SK-N-SH (cell line): ENCODE data around the gene OPCML. TPM values are rescaled to one million over a fixed set of nuclear protein-coding genes. Genes with fewer than 3 reads are reported as not detected.

Experiments used
- CTCF ChIA-PET: fragments of 300-600, 350-600 bp; formaldehyde crosslinking; extraction: SDS; loops from one replicate; lab custom pipeline; 2021; lab: Yijun Ruan, JAX
- POLR2A ChIA-PET: fragments of 350-600 bp; sonication (Branson Sonifier 250); formaldehyde crosslinking; extraction: SDS; loops from one replicate; lab custom pipeline; 2020; ENCODE audit warnings: antibody characterized with exemption, inconsistent platforms; lab: Yijun Ruan, JAX
- DNase-seq: peaks from one replicate; pipeline ENCODE4 v3.0.0; 2012
- H2AFZ ChIP-seq: fragments of 200-600 bp; sonication (generic); 2 replicates; pipeline ENCODE4 v1.8.1; 2016; ENCODE audit warnings: antibody characterized with exemption, mild to moderate bottlenecking, low read depth
- H3F3A ChIP-seq: fragments of 200-600 bp; sonication (generic); replicated peaks from 2 replicates; pipeline ENCODE3; 2016; ENCODE audit warnings: antibody characterized with exemption, mild to moderate bottlenecking; ENCODE audit not compliant: insufficient read depth
- H3K27ac ChIP-seq, 2 experiments: fragments of 200-500 bp in 1 of 2; fragments of 200-600 bp in 1 of 2; sonication (Bioruptor generic) in 1 of 2; sonication (generic), shearing (Covaris generic) in 1 of 2; 2 replicates each; pipeline versions ENCODE4 v1.5.1 to v1.6.1; 2014 to 2016; ENCODE audit warnings: low read depth in 2 of 2, inconsistent platforms in 1 of 2, low read length in 1 of 2, mild to moderate bottlenecking in 1 of 2, mixed read lengths in 1 of 2
- H3K27me3 ChIP-seq: fragments of 200-600 bp; sonication (generic), shearing (Covaris generic); 2 replicates; pipeline ENCODE4 v1.6.1; 2016; ENCODE audit warnings: mixed run types; ENCODE audit not compliant: insufficient read depth
- H3K36me3 ChIP-seq, 2 experiments: fragments of 200-500 bp in 1 of 2; fragments of 200-600 bp in 1 of 2; sonication (Bioruptor generic) in 1 of 2; sonication (generic) in 1 of 2; replicated peaks in 1 of 2; 2 replicates each; pipeline versions ENCODE3 to v1.5.1; 2014 to 2016; ENCODE audit warnings: low read length in 1 of 2, mild to moderate bottlenecking in 1 of 2; ENCODE audit not compliant: insufficient read depth in 2 of 2, control insufficient read depth in 1 of 2
- H3K4me1 ChIP-seq, 2 experiments: fragments of 200-500 bp in 1 of 2; fragments of 200-600 bp in 1 of 2; sonication (Bioruptor generic) in 1 of 2; sonication (generic), shearing (Covaris generic) in 1 of 2; 2 replicates each; pipeline versions ENCODE4 v1.5.1 to v1.6.1; 2014 to 2016; ENCODE audit warnings: low read depth in 1 of 2, low read length in 1 of 2, mixed run types in 1 of 2; ENCODE audit not compliant: insufficient read depth in 2 of 2, control insufficient read depth in 1 of 2
- H3K4me2 ChIP-seq: fragments of 200-600 bp; sonication (generic), shearing (Covaris generic); 2 replicates; pipeline ENCODE4 v1.6.1; 2017; ENCODE audit warnings: mixed run types
- H3K4me3 ChIP-seq, 2 experiments: fragments of 200-500 bp in 1 of 2; fragments of 200-600 bp in 1 of 2; sonication (Bioruptor generic) in 1 of 2; sonication (generic), shearing (Covaris generic) in 1 of 2; 2 replicates each; pipeline versions ENCODE4 v1.5.1 to v1.8.1; 2014 to 2016; ENCODE audit warnings: low read depth in 2 of 2, inconsistent platforms in 1 of 2, low read length in 1 of 2, mild to moderate bottlenecking in 1 of 2, mixed read lengths in 1 of 2, moderate library complexity in 1 of 2
- H3K79me2 ChIP-seq: fragments of 200-600 bp; sonication (generic); 2 replicates; pipeline ENCODE4 v1.8.1; 2017; ENCODE audit warnings: mild to moderate bottlenecking; ENCODE audit not compliant: insufficient read depth
- H3K9ac ChIP-seq: fragments of 200-600 bp; sonication (generic); 2 replicates; pipeline ENCODE4 v1.6.1; 2017; ENCODE audit warnings: mixed run types
- H3K9me2 ChIP-seq: fragments of 200-600 bp; sonication (generic); 2 replicates; pipeline ENCODE4 v1.6.1; 2017; ENCODE audit warnings: mixed run types
- H3K9me3 ChIP-seq: fragments of 200-600 bp; sonication (generic); 2 replicates; pipeline ENCODE4 v1.6.1; 2017; ENCODE audit warnings: mixed run types, mild to moderate bottlenecking, moderate library complexity
- H4K20me1 ChIP-seq: fragments of 200-600 bp; sonication (generic); 2 replicates; pipeline ENCODE4 v1.6.1; 2017; ENCODE audit warnings: mild to moderate bottlenecking, mixed run types; ENCODE audit not compliant: insufficient read depth
- CHD2 ChIP-seq: fragments of 150-350 bp; IDR thresholded peaks from 2 replicates; pipeline ENCODE4 v1.6.1; 2018; ENCODE audit warnings: low read length; ENCODE audit not compliant: partially characterized antibody
- GATA2 ChIP-seq: sonication (generic); formaldehyde crosslinking; IDR thresholded peaks from 2 replicates; pipeline ENCODE4 v1.5.0; 2020; ENCODE audit warnings: mild to moderate bottlenecking, missing genetic modification reagents
- MXI1 ChIP-seq: IDR thresholded peaks from 2 replicates; pipeline ENCODE4 v1.6.1; 2012; ENCODE audit warnings: mild to moderate bottlenecking, low read depth, low read length, improper control_type of control experiment
- POLR2AphosphoS5 ChIP-seq: IDR thresholded peaks from 2 replicates; pipeline ENCODE4 v1.6.1; 2012; ENCODE audit warnings: low read depth, low read length
- RAD21 ChIP-seq: IDR thresholded peaks from 2 replicates; pipeline ENCODE4 v1.6.1; 2012; ENCODE audit warnings: mild to moderate bottlenecking, low read length
- RCOR1 ChIP-seq: fragments of 150-350 bp; IDR thresholded peaks from 2 replicates; pipeline ENCODE4 v1.6.1; 2017; ENCODE audit warnings: antibody characterized with exemption, low read length
- SMC3 ChIP-seq: IDR thresholded peaks from 2 replicates; pipeline ENCODE4 v1.6.1; 2012; ENCODE audit warnings: low read depth, low read length, improper control_type of control experiment
- TCF12 ChIP-seq: IDR thresholded peaks from 2 replicates; pipeline ENCODE4 v1.4.0; 2012
- TEAD4 ChIP-seq: IDR thresholded peaks from 2 replicates; pipeline ENCODE4 v1.4.0; 2012; ENCODE audit warnings: mild to moderate bottlenecking, borderline replicate concordance; ENCODE audit not compliant: insufficient read depth
- WGBS: methylation state at CpG from one replicate; pipeline ENCODE4 v1.1.6; 2017; ENCODE audit warnings: low lambda C conversion rate; 5-methylcytosine and 5-hydroxymethylcytosine counted together
- polyA plus RNA-seq, 3 experiments: library from polyadenylated mRNA; depleted of rRNA; stranded (reverse); fragments of >200 nt; gene quantifications; 2 replicates each; pipeline ENCODE4 v1.2.3, GENCODE V29; 2012
- TF ChIP-seq, protein P1 (sequence below): fragments of 200-600 bp; sonication (generic); IDR thresholded peaks from 2 replicates; pipeline ENCODE4 v1.6.1; 2017; ENCODE audit warnings: antibody characterized with exemption, mild to moderate bottlenecking, moderate library complexity
- TF ChIP-seq, protein P2 (sequence below): fragments of 150-350 bp; IDR thresholded peaks from 2 replicates; pipeline ENCODE4 v1.6.1; 2017; ENCODE audit warnings: antibody characterized with exemption, low read length, low read depth, borderline replicate concordance
- TF ChIP-seq, protein P3 (sequence below): IDR thresholded peaks from 2 replicates; pipeline ENCODE4; 2012
- TF ChIP-seq, protein P4 (sequence below): fragments of 150-350 bp; IDR thresholded peaks from 2 replicates; pipeline ENCODE4 v1.6.1; 2016; ENCODE audit warnings: mild to moderate bottlenecking, low read depth, low read length
- TF ChIP-seq, protein P5 (sequence below): IDR thresholded peaks from 2 replicates; pipeline ENCODE4 v1.6.1; 2012; ENCODE audit warnings: mild to moderate bottlenecking, low read depth, low read length, moderate library complexity

OPCML gene
- polyA plus RNA-seq, 1 of the 3 experiments (the other 2 are of a cell fraction): not detected

DNA sequence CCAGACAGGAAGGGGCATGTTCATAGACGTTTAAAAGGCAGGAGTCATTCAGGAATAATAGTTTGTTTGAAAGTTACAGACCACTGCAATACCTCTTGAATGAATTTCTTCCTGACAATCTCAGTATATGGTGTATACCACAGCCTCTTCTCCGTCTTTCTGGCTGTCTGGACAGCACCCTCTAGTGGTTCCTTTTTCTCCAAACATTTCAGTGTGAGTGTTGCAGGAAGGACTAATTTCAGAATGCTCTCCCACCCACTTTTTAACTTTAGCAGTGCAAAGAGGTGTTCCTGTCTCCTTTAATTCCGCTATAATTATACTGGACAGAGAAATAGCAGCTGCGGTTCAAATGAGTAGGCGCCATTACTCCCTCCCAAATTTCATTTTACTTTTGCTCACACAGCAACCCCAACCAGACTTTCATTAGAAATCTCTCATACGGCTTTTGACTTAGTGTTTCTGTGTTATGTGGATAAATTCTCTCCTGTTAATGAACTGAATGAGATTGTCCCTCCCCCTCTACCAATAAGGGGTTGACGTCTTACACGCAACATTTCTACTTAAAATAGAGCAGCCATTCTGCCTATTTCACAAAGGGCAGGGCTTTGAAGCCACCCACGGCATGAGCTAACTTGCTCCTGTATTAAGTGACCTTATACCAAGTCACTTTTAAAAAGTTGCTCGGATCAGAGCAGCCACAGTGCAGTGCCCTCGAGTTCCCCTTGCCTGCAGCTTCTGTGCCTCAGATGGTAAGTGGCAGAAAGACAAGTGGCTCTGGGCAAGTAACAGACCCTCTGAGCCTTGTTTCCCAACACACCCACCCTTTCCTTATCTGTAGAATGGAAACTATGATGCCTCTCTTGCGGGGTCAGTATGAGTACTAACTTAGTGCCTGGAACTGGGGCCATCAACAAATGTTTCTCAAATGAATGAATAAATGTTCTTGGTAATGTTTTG, 368.6 kb downstream of the OPCML start:
- CTCF ChIA-PET: interaction anchor here (0.6 to 4.9 kb wide), 29 partner anchors 9 to 1780 kb away, joined by 3 to 51 read pairs (median 3); no protein-coding TSS in a partner anchor
- WGBS: 9% methylated on average over 12 of the region's 12 CpGs
- no peak for TF ChIP-seq RCOR1
- TF ChIP-seq, protein P1, sequence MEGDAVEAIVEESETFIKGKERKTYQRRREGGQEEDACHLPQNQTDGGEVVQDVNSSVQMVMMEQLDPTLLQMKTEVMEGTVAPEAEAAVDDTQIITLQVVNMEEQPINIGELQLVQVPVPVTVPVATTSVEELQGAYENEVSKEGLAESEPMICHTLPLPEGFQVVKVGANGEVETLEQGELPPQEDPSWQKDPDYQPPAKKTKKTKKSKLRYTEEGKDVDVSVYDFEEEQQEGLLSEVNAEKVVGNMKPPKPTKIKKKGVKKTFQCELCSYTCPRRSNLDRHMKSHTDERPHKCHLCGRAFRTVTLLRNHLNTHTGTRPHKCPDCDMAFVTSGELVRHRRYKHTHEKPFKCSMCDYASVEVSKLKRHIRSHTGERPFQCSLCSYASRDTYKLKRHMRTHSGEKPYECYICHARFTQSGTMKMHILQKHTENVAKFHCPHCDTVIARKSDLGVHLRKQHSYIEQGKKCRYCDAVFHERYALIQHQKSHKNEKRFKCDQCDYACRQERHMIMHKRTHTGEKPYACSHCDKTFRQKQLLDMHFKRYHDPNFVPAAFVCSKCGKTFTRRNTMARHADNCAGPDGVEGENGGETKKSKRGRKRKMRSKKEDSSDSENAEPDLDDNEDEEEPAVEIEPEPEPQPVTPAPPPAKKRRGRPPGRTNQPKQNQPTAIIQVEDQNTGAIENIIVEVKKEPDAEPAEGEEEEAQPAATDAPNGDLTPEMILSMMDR: peak; percentile 38; the same call in 1 of the 2 replicates
- peak; percentile 20; the same call in 1 of the 2 replicates for TF ChIP-seq SMC3
- peak; percentile 65 for TF ChIP-seq RAD21

DNA sequence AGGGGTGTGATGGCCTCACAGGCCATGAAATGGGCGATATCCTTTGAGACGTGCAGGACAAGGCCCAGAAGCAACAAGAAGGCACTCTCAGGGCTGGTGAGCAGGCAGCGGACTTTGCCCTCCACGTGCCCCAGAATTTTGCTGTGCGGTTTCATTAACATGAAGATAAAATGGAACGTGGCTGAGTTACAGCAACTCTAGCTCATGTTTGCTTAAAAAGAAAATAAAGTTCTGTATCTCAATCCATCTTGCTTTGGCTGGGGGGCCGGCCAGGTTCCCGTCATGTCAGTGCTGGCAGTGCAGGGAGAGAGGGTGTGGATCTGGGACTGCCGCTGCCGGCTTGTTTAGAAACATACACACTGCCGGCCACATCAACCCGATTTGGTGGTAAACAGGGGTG, 370.1 kb downstream of the OPCML start:
- no peaks in the 10 kb centered on the region for H3K9me3 ChIP-seq
- no peak overlapping the region for H2AFZ ChIP-seq
- no peaks in the 10 kb centered on the region for H3K36me3 ChIP-seq
- H3K27ac ChIP-seq: no peak overlapping the region
- 55% methylated on average over 12 of the region's 12 CpGs for WGBS
- H3K4me1 ChIP-seq: no peaks in the 10 kb centered on the region
- POLR2A ChIA-PET: no interaction called here
- CTCF ChIA-PET: interaction anchor here (3.6 to 4.9 kb wide), 2 partner anchors 28 to 81 kb away, joined by 30 to 51 read pairs; no protein-coding TSS in a partner anchor
- no peak overlapping the region for H3K4me2 ChIP-seq
- no peak for DNase-seq
- no peaks in the 10 kb centered on the region for H3F3A ChIP-seq
- H4K20me1 ChIP-seq: no peaks in the 10 kb centered on the region
- no peaks in the 10 kb centered on the region for H3K79me2 ChIP-seq
- TF ChIP-seq, protein P2, sequence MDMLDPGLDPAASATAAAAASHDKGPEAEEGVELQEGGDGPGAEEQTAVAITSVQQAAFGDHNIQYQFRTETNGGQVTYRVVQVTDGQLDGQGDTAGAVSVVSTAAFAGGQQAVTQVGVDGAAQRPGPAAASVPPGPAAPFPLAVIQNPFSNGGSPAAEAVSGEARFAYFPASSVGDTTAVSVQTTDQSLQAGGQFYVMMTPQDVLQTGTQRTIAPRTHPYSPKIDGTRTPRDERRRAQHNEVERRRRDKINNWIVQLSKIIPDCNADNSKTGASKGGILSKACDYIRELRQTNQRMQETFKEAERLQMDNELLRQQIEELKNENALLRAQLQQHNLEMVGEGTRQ: no peak
- TF ChIP-seq, protein P3, sequence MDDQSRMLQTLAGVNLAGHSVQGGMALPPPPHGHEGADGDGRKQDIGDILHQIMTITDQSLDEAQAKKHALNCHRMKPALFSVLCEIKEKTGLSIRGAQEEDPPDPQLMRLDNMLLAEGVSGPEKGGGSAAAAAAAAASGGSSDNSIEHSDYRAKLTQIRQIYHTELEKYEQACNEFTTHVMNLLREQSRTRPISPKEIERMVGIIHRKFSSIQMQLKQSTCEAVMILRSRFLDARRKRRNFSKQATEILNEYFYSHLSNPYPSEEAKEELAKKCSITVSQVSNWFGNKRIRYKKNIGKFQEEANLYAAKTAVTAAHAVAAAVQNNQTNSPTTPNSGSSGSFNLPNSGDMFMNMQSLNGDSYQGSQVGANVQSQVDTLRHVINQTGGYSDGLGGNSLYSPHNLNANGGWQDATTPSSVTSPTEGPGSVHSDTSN: no peak
- TF ChIP-seq TCF12: no peak
- TF ChIP-seq, protein P4, sequence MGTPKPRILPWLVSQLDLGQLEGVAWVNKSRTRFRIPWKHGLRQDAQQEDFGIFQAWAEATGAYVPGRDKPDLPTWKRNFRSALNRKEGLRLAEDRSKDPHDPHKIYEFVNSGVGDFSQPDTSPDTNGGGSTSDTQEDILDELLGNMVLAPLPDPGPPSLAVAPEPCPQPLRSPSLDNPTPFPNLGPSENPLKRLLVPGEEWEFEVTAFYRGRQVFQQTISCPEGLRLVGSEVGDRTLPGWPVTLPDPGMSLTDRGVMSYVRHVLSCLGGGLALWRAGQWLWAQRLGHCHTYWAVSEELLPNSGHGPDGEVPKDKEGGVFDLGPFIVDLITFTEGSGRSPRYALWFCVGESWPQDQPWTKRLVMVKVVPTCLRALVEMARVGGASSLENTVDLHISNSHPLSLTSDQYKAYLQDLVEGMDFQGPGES: no peak
- TF ChIP-seq TEAD4: no peak
- no peak for TF ChIP-seq GATA2
- TF ChIP-seq SMC3: no peak
- TF ChIP-seq CHD2: no peak
- TF ChIP-seq MXI1: no peak
- TF ChIP-seq POLR2AphosphoS5: no peak
- TF ChIP-seq, protein P5, sequence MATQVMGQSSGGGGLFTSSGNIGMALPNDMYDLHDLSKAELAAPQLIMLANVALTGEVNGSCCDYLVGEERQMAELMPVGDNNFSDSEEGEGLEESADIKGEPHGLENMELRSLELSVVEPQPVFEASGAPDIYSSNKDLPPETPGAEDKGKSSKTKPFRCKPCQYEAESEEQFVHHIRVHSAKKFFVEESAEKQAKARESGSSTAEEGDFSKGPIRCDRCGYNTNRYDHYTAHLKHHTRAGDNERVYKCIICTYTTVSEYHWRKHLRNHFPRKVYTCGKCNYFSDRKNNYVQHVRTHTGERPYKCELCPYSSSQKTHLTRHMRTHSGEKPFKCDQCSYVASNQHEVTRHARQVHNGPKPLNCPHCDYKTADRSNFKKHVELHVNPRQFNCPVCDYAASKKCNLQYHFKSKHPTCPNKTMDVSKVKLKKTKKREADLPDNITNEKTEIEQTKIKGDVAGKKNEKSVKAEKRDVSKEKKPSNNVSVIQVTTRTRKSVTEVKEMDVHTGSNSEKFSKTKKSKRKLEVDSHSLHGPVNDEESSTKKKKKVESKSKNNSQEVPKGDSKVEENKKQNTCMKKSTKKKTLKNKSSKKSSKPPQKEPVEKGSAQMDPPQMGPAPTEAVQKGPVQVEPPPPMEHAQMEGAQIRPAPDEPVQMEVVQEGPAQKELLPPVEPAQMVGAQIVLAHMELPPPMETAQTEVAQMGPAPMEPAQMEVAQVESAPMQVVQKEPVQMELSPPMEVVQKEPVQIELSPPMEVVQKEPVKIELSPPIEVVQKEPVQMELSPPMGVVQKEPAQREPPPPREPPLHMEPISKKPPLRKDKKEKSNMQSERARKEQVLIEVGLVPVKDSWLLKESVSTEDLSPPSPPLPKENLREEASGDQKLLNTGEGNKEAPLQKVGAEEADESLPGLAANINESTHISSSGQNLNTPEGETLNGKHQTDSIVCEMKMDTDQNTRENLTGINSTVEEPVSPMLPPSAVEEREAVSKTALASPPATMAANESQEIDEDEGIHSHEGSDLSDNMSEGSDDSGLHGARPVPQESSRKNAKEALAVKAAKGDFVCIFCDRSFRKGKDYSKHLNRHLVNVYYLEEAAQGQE: no peak
- no peaks in the 10 kb centered on the region for H3K27me3 ChIP-seq
- H3K4me3 ChIP-seq: no peak overlapping the region
- no peak overlapping the region for H3K9ac ChIP-seq
- H3K9me2 ChIP-seq: no peaks in the 10 kb centered on the region

More for the DNA sequence above, 368.6 kb downstream of the OPCML start:
- no peaks in the 10 kb centered on the region for H3K27me3 ChIP-seq
- H4K20me1 ChIP-seq: no peaks in the 10 kb centered on the region
- no peak overlapping the region for H3K27ac ChIP-seq
- POLR2A ChIA-PET: no interaction called here
- DNase-seq: peak; percentile 55
- H3K79me2 ChIP-seq: no peaks in the 10 kb centered on the region
- H3K9ac ChIP-seq: no peak overlapping the region
- no peaks in the 10 kb centered on the region for H3K9me3 ChIP-seq
- H3K4me3 ChIP-seq: no peak overlapping the region
- no peaks in the 10 kb centered on the region for H3K36me3 ChIP-seq
- no peak overlapping the region for H3K4me2 ChIP-seq
- no peaks in the 10 kb centered on the region for H3F3A ChIP-seq
- no peak overlapping the region for H2AFZ ChIP-seq
- H3K9me2 ChIP-seq: no peaks in the 10 kb centered on the region
- H3K4me1 ChIP-seq: no peaks in the 10 kb centered on the region
